Measurements from ENCODE around the gene ACSM6.
"Not testable (repeated sequence)": the region's sequence is repeated elsewhere in the genome, so short reads cannot be mapped to it uniquely, and the experiment has no call there.

ACSM6 gene

GRCh38 chr10:95193944-95194343, at the start of gene ACSM6:
Gene ACSM6 (plus strand): TSS chr10:95194238. CDS start chr10:95194486, 248 bp downstream.
- DNase-seq, result no peak

GRCh38 chr10:95168694-95169093, 25.3 kb upstream of the ACSM6 start:
- no peak for DNase-seq

GRCh38 chr10:95169522-95169921, 24.5 kb upstream of the ACSM6 start:
- DNase-seq, result no peak

- no peak for DNase-seq
These were observed 23.2 kb upstream of the ACSM6 start for GRCh38 chr10:95170790-95171189.

GRCh38 chr10:95171336-95171735, 22.7 kb upstream of the ACSM6 start:
- no peak for DNase-seq

- no peak for DNase-seq
These were observed 21.2 kb upstream of the ACSM6 start for GRCh38 chr10:95172851-95173250.

- DNase-seq, result no peak
These were observed 17.9 kb upstream of the ACSM6 start for GRCh38 chr10:95176101-95176500.

- no peak for DNase-seq
These were observed 16.6 kb upstream of the ACSM6 start for GRCh38 chr10:95177429-95177828.

- DNase-seq, result no peak
These were observed 15.8 kb upstream of the ACSM6 start for GRCh38 chr10:95178266-95178665.

- no peak for DNase-seq
These were observed 15.2 kb upstream of the ACSM6 start for GRCh38 chr10:95178797-95179196.

- DNase-seq, result no peak
These were observed 12.3 kb upstream of the ACSM6 start for GRCh38 chr10:95181726-95182125.

- peak; percentile 46 to 59 for DNase-seq
These were observed 10.5 kb upstream of the ACSM6 start for GRCh38 chr10:95183271-95184230.

GRCh38 chr10:95187617-95188016, 6.4 kb upstream of the ACSM6 start:
- DNase-seq, result peak in 1 of 2 experiments; percentile 2

- DNase-seq, result no peak
These were observed 5.4 kb upstream of the ACSM6 start for GRCh38 chr10:95188593-95188992.

GRCh38 chr10:95196046-95196445, 2.0 kb downstream of the ACSM6 start:
- DNase-seq, result peak in 1 of 2 experiments; percentile 13

GRCh38 chr10:95201736-95202135, 7.7 kb downstream of the ACSM6 start:
- DNase-seq, result no peak

- not testable (repeated sequence) for DNase-seq
These were observed 8.8 kb downstream of the ACSM6 start for GRCh38 chr10:95202865-95203264.

- DNase-seq, result peak in 1 of 2 experiments; percentile 1
These were observed 14.8 kb downstream of the ACSM6 start for GRCh38 chr10:95208702-95209391.

- no peak for DNase-seq
These were observed 15.6 kb downstream of the ACSM6 start for GRCh38 chr10:95209509-95210127.

- no peak for DNase-seq
These were observed 17.7 kb downstream of the ACSM6 start for GRCh38 chr10:95211606-95212279.

GRCh38 chr10:95214369-95214768, 20.3 kb downstream of the ACSM6 start:
- DNase-seq, result no peak

GRCh38 chr10:95214793-95215192, 20.8 kb downstream of the ACSM6 start:
- no peak for DNase-seq

- no peak for DNase-seq
These were observed 23.4 kb downstream of the ACSM6 start for GRCh38 chr10:95217476-95217875.
